MCF 10A (cell line): ENCODE data around the gene MAP1A. TPM values are rescaled to one million over a fixed set of nuclear protein-coding genes. Genes with fewer than 3 reads are reported as not detected.

ENCODE experiments used
- BruUV-seq: library from RNA; stranded (reverse); fragments of 400-500 nt; replicated peaks from 2 replicates; lab custom pipeline; 2021; lab: Mats Ljungman, UMichigan
- CTCF ChIA-PET: fragments of 300-600 bp; sonication (Branson Sonifier 250); formaldehyde crosslinking; extraction: SDS; loops from one replicate; lab custom pipeline; 2021; ENCODE audit warnings: antibody characterized with exemption, inconsistent platforms; lab: Yijun Ruan, JAX
- POLR2A ChIA-PET: fragments of 300-600, 350-650 bp; sonication (Branson Sonifier 250); formaldehyde crosslinking; extraction: SDS; loops from one replicate; lab custom pipeline; 2020; ENCODE audit warnings: antibody characterized with exemption, inconsistent platforms; lab: Yijun Ruan, JAX
- DNase-seq: peaks from one replicate; pipeline ENCODE4 v3.0.0-alpha.2; 2018; ENCODE audit not compliant: unreplicated experiment
- H3K27ac Mint-ChIP-seq: one replicate; pipeline ENCODE4 v1.8.0; 2022; ENCODE audit warnings: mild to moderate bottlenecking, low read depth, mixed read lengths; ENCODE audit not compliant: unreplicated experiment
- H3K27me3 Mint-ChIP-seq: one replicate; pipeline ENCODE4 v1.8.0; 2022; ENCODE audit warnings: mixed read lengths; ENCODE audit not compliant: insufficient read depth, unreplicated experiment
- H3K36me3 Mint-ChIP-seq: one replicate; pipeline ENCODE4 v1.8.0; 2022; ENCODE audit warnings: mild to moderate bottlenecking, moderate library complexity, mixed read lengths; ENCODE audit not compliant: insufficient read depth, unreplicated experiment
- H3K4me1 Mint-ChIP-seq: one replicate; pipeline ENCODE4 v1.8.0; 2022; ENCODE audit warnings: mixed read lengths; ENCODE audit not compliant: insufficient read depth, unreplicated experiment
- H3K4me3 Mint-ChIP-seq: one replicate; pipeline ENCODE4 v1.8.0; 2022; ENCODE audit warnings: mild to moderate bottlenecking, moderate library complexity, mixed read lengths; ENCODE audit not compliant: unreplicated experiment
- H3K9me3 Mint-ChIP-seq: one replicate; pipeline ENCODE4 v1.8.0; 2022; ENCODE audit warnings: mixed read lengths; ENCODE audit not compliant: unreplicated experiment
- CTCF ChIP-seq: fragments of 200-600 bp; IDR thresholded peaks from one replicate; pipeline ENCODE4 v1.8.0; 2022; ENCODE audit warnings: antibody characterized with exemption, mild to moderate bottlenecking; ENCODE audit not compliant: unreplicated experiment
- intact Hi-C: fragments of 100-400 bp; cut with micrococcal nuclease; formaldehyde crosslinking; loops from 2 replicates; pipeline ENCODE4 v1.14.1; 2022
- total RNA-seq: library from RNA; stranded (reverse); gene quantifications from 2 replicates; pipeline ENCODE4 v1.2.3, GENCODE V29; 2022

Gene MAP1A
- total RNA-seq, 1 experiment from 2014 or later, result 0.09 TPM

DNA sequence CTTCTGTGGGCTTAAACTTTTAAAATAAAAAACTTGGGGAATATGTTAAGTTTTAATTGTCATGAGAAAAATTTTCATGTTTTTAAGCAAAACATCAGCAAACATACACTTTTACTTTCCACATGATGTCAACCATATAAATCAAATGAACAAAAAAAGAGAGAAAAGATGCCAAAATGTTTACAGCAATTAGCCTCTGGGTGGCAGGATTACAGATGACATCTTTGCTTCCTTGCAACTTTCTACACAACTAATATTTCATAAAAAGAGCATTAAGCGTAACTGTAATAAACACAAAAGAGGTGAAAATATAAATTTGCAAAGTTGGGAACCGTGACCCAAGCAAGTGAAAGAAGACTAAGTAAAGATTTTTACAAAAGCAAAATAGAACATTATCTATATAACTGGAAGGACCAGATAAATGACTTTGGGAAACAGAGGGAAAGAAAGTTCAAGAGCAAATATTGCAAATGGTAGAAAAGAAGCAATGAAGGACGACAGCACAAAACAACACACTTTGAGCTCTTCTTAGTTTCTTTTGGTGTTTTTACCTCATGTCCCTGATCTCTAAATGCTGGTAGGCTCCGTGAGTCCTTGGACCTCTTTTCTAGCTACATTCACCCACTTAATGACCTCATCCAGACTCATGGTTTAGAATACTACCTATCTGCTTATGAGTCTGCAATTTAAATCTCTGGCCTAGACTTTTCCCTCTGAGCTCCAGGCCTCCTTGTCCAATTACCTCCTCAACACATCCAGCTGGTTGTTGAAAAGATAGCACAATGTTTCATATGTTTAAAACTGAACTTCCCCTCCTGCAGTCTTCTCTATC is 33.9 kb upstream of the MAP1A start:
- Mint-ChIP-seq H3K4me3 (no peak overlapping the region), H3K27me3 (no peaks in the 10 kb centered on the region), H3K27ac (no peak overlapping the region), H3K9me3 (no peaks in the 10 kb centered on the region), H3K4me1 (peaks cover 14% of the 10 kb centered on the region), H3K36me3 (peaks cover 80% of the 10 kb centered on the region)
- peak; percentile 8 for DNase-seq
- ChIA-PET CTCF (interaction anchor here (0.6 to 0.8 kb wide), 3 partner anchors 31 to 394 kb away, joined by 3 read pairs; no protein-coding TSS in a partner anchor), POLR2A (interaction anchor here (0.6 to 1.4 kb wide), 3 partner anchors 10 to 31 kb away, joined by 3 to 6 read pairs (median 3); no protein-coding TSS in a partner anchor)
- peak; percentile 36 for TF ChIP-seq CTCF
- intact Hi-C loops, result loop anchor here (1.0 kb wide), 1 partner anchor 27 kb away; no protein-coding TSS in a partner anchor
- BruUV-seq, result no TSS peak

GRCh38 chr15:43484455-43484854 is 33.0 kb upstream of the MAP1A start:
- no peak for TF ChIP-seq CTCF
- H3K36me3 Mint-ChIP-seq, result peaks cover 79% of the 10 kb centered on the region
- DNase-seq, result no peak
- no peak overlapping the region for H3K4me3 Mint-ChIP-seq
- POLR2A ChIA-PET, result interaction anchor here (1.4 kb wide), 1 partner anchor 11 kb away, joined by 6 read pairs; no protein-coding TSS in a partner anchor
- BruUV-seq, result no TSS peak
- H3K4me1 Mint-ChIP-seq, result peaks cover 14% of the 10 kb centered on the region
- intact Hi-C loops, result no loop called here
- no peaks in the 10 kb centered on the region for H3K9me3 Mint-ChIP-seq
- H3K27ac Mint-ChIP-seq, result no peak overlapping the region
- H3K27me3 Mint-ChIP-seq, result no peaks in the 10 kb centered on the region
- CTCF ChIA-PET, result no interaction called here

- no peak overlapping the region for H3K27ac Mint-ChIP-seq
- H3K36me3 Mint-ChIP-seq, result peaks cover 82% of the 10 kb centered on the region
- peaks cover 23% of the 10 kb centered on the region for H3K4me1 Mint-ChIP-seq
- intact Hi-C loops, result no loop called here
- ChIA-PET CTCF (interaction anchor here (0.7 kb wide), 2 partner anchors 27 to 1065 kb away, joined by 4 to 5 read pairs; no protein-coding TSS in a partner anchor), POLR2A (no interaction called here)
- TF ChIP-seq CTCF, result no peak
- no peaks in the 10 kb centered on the region for H3K9me3 Mint-ChIP-seq
- H3K27me3 Mint-ChIP-seq, result no peaks in the 10 kb centered on the region
- no TSS peak for BruUV-seq
- no peak overlapping the region for H3K4me3 Mint-ChIP-seq
- DNase-seq, result no peak
These were observed 30.0 kb upstream of the MAP1A start for GRCh38 chr15:43487271-43487895.

- Mint-ChIP-seq H3K27me3 (no peaks in the 10 kb centered on the region), H3K27ac (no peak overlapping the region), H3K4me1 (peaks cover 18% of the 10 kb centered on the region), H3K9me3 (no peaks in the 10 kb centered on the region), H3K4me3 (no peak overlapping the region), H3K36me3 (peaks cover 76% of the 10 kb centered on the region)
- ChIA-PET CTCF (interaction anchor here (0.6 kb wide), 2 partner anchors 18 to 53 kb away, joined by 3 read pairs; no protein-coding TSS in a partner anchor), POLR2A (interaction anchor here (0.8 kb wide), 1 partner anchor 13 kb away, joined by 3 read pairs; no protein-coding TSS in a partner anchor)
- no TSS peak for BruUV-seq
- no peak for TF ChIP-seq CTCF
- DNase-seq, result no peak
- intact Hi-C loops, result no loop called here
These were observed 28.6 kb upstream of the MAP1A start for GRCh38 chr15:43488790-43489189.
